GM19240 (cell line): ENCODE results near the gene RAD51B.
A peak's percentile ranks its signal among the peaks of the same experiment; 100 is the strongest.

ENCODE experiments used
- DNase-seq: peaks from one replicate; pipeline ENCODE4 v3.0.0; 2011; ENCODE audit warnings: low spot score; ENCODE audit not compliant: insufficient read length

Gene RAD51B

DNA sequence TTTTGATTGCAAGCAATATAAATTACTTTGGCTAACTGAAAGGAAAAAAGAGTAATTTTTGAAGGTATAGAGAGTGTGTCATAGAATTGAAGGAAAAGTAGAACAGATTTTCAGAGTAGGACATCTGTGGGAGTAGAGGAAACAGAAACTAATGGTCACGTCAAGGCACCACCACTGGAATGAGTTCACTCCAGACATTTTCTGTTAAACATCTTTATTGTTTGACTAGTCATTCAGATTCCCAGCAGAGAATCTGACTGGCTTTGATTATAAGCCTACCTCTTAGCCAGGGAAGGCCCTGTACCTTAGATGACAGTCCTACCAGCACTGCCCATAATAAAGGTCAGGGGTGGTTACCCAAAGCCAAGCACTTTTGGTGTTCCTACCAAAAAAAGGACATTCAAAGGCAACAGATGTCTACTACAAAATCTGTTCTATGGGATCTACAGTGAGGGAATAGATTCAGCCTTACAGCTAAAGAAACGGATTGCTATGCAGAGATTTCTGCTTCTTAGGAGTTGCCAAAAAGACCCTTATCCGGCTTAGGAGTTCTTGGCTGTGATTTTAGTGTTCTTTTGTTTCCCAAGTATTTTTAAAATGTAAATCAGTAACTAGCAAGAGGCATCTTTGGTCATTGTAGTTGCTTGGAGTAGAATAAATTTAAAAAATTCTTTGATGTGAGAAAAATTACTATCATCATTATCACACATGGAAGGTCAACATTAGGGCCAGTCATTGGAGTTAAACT is 410.8 kb downstream of the RAD51B start:
- no peak for DNase-seq

DNA sequence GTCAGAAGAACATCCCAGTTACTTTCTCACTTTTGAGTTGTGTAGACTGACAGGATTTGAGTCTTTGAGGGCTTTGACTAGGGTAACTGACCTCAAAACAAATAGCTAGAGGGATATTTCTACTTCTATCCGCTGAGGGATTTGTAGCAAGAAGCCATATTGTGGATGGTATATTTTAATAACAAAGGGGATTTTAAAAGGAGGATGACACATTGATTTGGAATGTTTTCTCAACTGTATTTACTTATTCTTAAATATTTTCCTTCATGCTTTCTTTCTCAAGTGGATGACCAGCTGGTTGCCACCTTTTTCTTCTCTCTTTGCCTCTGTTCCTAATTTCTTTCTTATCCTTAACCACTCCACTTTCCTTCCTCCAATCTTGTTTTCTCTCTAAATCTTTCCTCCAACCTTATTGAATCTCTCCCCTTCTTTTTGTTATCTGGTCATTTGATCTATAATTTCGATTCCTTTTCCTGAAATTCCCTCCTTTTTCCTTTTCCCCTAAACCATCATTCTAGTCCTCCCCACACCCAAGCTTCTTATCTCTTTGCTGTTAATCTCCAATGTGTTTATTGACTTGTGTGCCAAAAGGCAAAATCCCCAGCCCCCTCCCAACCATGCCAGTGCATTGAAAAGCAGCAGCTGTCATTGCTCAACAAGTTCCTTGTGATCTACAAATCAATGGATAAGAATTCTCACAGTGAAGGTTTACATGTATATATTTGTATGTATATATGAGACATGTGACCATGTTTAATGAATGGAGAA is 411.6 kb downstream of the RAD51B start:
- DNase-seq: no peak

DNA sequence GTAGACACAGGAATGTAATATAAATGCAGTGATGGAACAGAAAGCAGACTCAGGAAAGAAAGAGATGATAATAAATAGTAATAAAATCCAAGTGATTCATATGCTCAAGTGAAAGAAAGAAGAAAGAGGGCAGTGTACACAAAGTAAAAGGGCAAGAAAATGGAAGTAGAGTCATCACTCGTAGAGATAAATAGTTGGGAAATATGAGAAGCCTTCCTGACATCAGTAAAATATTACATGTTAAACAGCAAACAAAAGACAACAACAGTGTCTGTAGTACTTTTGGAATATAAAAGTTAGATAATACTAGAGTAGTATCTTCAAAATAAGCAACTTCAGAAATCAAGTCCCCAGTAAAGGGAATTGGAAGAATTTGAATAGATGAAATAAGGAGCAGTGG is 412.3 kb downstream of the RAD51B start:
- DNase-seq: no peak

DNA sequence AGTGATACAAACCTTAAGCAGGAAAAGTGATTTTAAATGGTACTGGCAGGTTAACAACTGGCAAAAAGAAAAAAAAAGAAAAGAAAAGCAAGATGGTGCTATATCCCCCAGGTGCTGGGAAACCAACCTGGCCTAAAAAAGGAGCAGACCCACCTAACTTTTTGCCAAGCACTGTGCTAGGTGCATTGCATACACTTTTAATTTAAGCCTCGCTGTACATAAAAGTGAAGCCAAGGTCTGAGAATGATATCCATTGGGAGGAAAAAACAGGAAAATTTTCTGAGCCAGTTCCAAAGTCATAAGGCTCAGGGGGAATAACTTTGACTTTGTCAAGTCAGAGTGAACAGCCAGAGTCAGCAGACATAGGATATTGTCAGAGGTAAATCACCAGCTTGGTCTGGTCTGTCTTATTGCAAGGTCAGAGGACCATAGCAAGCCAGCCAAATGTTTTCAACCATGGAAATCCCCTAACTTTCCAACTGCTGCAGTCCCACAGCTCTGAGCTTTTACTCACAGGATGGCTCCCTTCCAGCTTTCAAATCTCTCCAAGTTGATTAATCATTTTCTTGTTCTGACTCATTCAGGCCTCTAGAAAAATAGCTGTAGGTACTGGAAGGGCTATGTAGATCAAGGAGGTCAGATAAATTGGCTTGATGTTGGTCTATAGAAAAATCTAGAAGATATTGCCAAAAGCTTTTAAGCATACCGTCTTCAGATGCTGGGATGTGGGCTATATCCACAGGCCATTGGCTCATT is 412.9 kb downstream of the RAD51B start:
- peak; percentile 20 for DNase-seq

DNA sequence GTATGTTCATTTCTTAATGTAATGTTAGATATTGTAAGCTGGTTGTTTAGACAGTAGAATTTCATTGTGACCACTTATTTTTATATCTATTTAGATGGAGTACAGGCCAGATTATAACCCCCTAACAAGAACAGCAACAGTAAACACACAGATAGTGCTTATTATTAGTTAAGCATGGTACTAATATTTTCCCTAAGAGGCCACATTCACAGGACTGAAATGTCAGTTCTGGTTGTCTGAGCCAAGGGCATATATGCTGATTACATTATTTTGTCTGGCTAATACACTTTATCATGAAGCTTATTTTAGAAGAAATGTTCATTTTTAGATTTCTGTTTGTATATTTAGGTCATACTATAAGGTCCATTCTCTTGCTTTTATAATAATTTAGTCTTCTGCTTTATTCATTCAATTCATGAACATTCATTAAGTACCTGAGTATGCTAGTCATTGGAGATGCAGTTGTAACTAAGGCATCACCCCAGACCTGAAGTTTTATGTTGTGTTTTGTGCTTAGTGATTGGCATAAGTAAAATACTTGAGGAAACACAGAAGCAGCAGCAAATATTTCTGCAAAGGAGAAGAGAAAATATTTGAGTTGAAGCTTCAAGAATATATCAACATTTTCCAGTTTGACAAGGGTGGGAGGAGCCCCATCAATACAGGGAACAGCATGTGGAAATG is 413.7 kb downstream of the RAD51B start:
- no peak for DNase-seq

DNA sequence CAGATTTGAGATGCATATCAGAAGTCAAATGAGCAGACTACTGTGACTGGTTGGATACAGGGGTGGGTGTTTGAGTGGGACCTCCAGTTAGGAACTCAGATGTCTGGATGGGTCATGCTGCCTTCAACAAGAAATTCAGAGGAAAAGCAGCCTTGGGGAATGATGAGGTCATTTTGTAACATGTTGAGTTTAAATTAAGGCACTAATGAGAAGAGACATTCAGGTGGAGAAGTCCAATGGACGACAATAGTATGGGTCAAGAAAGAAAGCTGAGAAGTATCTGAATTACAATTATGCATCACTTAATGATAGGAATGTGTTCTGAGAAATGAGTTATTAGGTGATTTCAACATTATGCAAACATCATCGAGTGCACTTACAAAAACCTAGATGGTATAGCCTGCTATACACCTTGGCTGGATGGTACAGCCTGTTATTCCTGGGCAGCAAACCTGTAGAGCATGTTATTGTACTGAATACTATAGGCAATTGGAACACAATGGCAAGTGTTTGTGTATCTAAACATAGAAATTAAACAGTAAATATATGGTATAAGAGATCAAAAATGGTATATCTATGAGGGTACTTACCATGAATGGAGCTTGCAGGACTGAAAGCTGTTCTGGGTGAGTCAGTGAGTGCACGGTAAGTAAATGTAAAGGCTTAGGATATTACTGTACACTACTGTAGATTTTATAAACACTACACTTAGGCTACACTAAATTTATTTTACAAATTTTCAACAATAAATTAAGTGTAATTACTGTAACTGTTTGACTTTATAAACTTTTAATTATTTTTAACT is 414.7 kb downstream of the RAD51B start:
- DNase-seq: no peak

DNA sequence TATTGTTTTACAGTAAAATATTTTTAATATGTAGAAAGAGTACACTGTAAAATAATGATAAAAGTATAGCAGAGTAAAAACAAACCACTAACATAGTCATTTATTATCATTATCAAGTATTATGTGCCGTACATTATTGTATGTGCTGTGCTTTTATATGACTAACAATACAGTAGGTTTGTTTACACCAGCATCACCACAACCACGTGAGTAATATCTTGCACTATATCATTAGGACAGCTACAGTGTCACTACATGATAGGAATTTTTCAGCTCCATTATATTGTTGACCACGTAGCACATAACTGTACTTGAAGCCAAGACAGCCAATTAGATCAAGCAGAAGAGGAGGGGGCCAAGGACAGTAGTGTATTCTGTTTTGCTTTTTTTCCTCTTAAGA is 415.4 kb downstream of the RAD51B start:
- no peak for DNase-seq

DNA sequence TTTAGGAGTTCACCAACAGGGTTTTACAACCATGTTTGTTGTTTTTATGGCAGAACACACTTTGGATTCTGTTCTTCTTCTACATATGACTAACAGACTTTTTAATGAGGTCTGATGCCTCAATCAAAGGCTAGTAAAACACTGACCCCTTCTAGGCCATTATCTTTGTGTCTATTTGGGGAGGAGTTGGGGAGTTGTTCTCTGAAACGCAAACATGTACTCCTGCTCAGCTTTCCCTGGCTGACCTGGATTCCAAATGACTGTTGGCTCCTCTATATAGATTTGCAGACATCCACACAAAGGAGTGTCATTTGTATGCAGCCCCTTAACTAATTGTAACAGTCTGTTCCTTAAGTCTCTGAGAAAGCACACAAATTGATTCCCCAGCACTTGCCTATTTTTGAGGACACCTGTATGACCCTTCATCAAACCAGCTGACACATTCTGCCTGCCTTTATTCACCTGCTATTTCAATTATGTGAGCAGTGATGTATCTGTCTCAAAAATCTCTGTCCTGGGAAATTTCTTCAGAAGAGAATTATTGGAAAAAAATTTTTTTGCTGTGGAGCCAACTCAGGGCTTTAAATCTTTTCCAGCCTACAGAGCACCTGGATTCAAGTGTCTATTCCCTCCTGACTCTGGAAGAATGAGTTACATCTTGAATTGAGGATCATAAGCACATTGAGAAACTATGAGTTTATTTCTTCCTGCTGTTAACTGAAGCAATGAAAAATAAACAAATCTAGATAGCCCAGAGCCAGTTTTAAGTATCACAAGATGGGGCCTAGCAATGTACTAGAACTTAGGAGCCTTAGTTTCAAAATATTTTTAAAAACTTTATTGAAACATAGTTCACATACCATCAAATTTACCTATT is 417.2 kb downstream of the RAD51B start:
- no peak for DNase-seq

DNA sequence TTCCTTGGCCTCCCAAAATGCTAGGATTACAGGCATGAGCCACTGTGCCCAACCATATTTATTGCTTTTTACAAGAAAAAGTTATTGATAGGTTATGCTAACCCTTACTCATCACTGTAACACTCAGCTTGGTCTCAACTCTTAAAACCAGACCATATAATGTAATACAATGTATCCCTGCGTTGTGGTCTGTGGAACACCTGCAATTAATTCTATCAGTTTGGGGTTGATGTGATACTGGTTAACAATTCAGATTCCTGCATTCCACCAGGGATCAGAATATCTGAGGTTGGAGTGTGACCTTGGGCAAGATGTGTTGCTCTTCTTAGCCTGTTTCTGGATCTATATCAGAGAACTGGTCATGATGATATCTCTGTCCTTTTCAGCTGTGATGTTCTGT is 419.0 kb downstream of the RAD51B start:
- DNase-seq: no peak

DNA sequence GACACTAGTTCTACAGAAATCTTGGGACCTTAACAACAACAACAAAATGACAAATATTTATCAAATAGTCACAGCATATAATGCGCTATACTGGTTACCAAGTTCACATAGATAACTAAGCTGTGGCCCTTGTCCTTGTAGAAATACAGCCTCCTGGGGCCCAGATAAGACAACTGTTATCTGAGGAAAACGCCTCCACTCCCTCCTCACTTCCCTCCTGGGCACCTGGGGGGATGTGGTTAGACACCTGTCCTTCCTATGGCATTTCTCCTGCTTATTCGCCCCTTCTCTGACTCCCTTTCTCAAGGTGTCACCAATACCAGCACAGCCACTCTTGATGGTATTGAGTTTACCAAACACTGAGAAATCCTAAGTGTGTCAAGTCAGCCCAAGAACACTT is 419.4 kb downstream of the RAD51B start:
- no peak for DNase-seq

DNA sequence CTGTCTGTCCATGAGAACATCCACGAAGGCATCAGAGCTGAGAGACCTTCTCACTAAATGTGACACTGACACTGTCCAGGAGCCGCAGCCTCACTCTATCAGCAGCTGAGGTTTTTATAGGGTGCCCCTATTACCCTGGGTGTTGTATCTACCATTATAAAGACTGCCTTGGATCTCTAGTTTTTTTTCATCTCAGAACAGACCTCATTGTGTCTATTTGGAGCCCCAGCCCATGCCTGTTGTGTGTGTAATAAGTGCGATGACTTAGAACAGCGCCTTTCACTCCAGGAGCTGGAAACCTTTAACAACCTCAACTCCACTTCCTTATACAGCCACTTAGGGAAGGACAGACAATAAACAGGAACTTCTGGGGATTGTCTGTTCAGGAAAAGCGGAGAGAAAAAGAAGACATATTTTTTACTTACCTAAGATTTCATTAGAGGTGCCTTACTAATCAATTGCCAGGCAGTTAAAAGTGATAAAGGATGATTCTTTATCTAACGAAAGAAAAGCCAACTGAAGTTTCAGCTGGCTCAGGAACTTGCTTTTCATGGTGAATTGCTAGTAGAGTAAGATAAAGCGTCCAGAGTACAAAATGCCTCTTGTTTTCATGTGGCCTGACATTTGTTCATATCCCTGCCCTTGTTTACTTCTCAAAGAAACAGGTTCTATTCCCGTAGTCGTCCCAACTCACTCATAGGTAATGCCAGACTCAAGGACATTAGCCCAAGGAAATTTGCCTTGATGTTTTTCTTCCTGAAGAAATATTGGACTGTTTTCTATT is 420.6 kb downstream of the RAD51B start:
- DNase-seq: no peak

DNA sequence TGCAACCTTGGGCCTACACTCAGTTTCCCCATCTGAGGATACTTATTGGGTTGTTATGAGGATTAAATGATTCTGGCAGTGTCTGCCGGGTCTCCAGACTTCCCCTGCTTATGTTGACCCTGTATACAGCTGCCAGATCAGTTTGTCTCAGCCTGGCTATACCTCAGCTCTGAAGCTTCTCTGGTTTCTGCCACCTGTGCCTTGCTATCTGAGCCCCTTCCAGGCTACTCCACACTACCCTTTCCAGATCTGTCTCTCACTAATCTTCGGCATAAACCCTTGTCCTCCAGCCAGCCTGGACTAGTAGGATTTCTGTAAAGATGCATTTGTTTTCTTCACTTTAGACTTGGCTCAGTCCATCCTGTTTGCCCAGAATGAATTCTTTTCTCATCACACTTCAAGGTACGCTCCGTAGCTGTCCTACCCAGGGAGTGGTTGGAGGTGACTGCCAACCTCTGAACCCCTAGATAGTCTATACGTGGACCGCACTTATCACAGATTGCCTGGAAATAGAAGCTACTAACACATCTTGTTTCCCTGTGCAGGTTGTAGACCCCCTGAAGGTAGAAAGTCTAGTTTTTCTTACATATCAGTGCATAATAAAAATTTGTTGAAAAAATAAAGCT is 422.4 kb downstream of the RAD51B start:
- no peak for DNase-seq

DNA sequence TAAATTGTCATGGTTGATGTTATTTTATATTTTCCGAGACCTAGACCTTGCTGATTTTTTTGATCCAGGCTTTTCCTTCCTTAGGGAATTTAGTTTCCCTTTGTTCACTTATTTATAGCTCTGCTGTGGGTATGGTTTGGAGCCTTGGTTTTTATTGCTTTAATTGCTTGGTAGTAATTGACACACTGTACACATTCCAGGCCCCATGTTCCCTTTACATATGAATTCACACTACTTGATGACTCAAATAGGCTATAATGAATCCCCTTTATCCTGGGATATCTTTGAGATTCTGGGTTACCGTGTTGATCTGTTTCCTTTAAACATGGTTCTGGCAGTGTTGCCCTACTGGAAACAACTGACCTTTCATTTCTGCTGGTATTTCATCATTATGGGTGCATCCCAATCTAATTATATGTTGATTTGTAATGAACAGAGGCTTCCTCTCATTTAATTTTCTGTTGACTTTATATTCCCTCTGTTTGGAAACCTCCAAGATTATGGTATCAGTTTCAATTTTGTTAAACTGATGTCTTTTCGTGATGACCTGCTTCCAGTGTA is 424.0 kb downstream of the RAD51B start:
- no peak for DNase-seq

DNA sequence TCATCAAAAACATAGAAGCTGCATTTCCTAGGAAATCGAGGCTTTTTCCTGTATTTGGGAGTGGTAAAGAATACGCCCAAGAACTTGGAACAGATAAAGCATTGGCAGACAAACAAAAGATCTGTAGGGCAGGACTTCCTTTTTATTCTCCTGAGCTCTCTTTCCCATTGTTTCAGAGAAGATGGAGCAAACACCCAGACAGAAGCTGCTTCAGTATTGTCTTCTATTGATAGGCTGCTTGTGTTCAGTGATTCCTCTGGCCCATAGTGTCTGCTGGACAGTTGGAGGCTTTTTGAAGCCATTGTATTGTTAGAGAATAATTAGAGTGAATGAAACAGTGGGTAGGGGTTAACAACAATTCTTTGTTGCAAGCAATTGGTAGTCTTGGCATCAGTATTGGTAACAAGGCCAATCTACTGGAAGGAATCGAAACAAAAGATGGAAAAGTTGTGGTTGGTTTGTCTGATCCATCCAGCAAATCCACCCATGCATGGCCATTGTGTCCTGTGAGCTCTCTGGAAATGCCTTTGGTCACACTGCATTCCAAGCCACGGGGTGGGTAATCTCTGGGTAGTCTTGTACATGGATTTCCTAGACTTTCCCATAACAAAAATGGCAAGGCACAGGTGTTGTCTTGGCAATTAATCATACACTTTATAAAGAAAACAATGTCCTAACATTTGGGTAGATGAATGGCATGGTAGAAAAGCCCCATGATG is 424.8 kb downstream of the RAD51B start:
- DNase-seq: no peak

DNA sequence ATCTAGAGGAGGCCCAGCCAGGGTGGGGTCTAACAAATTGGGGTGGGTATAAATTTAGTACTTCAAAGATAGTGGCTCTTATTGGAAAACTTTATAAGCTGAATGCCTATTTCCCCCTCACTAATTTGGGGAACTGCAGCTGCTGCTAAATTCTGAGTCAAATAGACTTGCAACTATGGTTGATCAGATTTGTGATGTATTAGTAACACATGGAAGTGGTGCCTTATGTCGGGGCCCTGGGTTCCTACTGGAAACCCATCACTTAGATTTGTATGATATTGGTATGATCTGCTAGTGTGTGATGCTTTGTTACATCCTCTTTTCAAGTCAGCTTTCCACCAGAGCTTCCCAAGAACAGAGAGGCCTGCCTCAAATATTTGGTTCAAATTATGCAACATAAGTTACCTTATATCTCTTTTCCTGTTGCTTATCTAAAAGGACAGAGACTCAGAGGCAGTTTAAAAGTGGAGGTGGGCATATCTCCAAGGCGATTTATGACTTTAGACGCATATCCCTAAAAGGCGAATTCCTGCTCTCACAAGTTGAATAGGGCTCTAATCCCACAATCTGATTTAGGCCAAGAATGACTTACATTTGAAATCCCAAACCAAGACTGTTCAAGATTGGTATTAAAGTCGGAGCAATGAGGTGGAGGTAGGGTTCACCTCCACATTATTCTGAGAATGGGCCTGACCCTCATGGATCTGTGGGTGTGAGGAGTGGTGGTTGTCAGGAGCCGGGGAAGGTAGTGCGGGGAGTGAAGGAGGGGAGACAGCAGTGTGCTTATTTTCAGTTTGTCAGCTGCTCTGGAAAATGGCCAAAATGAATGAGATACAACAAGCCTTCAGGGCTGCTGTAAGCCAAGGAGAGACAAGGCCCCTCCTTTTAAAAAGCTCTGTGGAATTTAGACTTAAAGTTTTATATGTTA is 425.8 kb downstream of the RAD51B start:
- DNase-seq: no peak

DNA sequence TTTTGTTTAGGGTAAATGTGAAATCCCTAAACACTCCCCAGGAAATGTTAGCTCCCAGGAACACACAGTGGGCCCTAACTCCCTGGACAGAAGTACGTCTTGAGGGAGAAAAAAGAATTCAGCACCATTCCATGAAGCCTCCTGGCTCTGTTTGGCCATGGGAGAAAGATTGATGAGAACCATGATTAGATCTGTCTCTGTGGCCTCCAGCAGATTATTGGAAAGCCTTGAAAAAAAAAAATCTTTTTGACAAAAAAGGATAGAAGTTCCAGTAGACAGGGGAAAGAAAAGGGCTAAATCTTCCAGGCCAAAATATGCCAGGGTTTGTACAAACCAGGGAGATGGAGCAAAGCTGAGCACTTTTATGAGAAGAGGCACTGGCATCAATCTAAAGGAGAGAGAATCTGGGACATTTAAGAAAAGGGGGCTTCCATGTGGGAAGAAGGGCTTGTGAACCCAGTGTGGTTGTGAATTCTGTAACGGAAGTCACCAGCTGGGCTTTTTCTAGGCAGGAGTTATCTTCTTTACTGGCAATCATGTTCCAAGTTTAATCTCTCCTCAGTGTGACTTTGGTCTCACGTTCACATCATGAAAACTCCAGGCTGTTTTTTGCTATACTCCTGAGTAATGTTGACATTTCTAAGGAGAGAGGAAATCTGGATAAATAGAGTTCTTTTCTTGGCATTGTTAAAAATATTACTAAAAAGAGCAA is 426.7 kb downstream of the RAD51B start:
- no peak for DNase-seq
